Activated effector memory CD4-positive, alpha-beta T cell treated with anti-CD3 and anti-CD28 coated beads, Interleukin-2, amount 50 U/mL, for 16 hours (primary cell): Measurements from ENCODE around the gene RPS21.
A peak's percentile ranks its signal among the peaks of the same experiment; 100 is the strongest.

Experiments
- DNase-seq: peaks from one replicate; pipeline ENCODE4 v3.0.0-alpha.2; 2020

RPS21 gene

GRCh38 chr20:62386383-62387218, at the start of gene RPS21:
Gene RPS21, plus strand, starts transcription at chr20:62387103. Its CDS starts 236 bp downstream, at chr20:62387339.
- peak; percentile 97 for DNase-seq

- no peak for DNase-seq
Observed at GRCh38 chr20:62337558-62338293, 49.2 kb upstream of the RPS21 start.

GRCh38 chr20:62338294-62338620, 48.6 kb upstream of the RPS21 start:
- DNase-seq: no peak

- no peak for DNase-seq
Observed at GRCh38 chr20:62339647-62340062, 47.2 kb upstream of the RPS21 start.

GRCh38 chr20:62342910-62343309, 44.0 kb upstream of the RPS21 start:
- no peak for DNase-seq

GRCh38 chr20:62344092-62344491, 42.8 kb upstream of the RPS21 start:
- no peak for DNase-seq

GRCh38 chr20:62344782-62345181, 42.1 kb upstream of the RPS21 start:
- DNase-seq: no peak

- no peak for DNase-seq
Observed at GRCh38 chr20:62345681-62346370, 41.1 kb upstream of the RPS21 start.

- no peak for DNase-seq
Observed at GRCh38 chr20:62346398-62347150, 40.3 kb upstream of the RPS21 start.

GRCh38 chr20:62347151-62347404, 39.8 kb upstream of the RPS21 start:
- no peak for DNase-seq

GRCh38 chr20:62347445-62347844, 39.5 kb upstream of the RPS21 start:
- no peak for DNase-seq

- no peak for DNase-seq
Observed at GRCh38 chr20:62348604-62349003, 38.3 kb upstream of the RPS21 start.

GRCh38 chr20:62349556-62350097, 37.3 kb upstream of the RPS21 start:
- DNase-seq: no peak

- DNase-seq: no peak
Observed at GRCh38 chr20:62350098-62350628, 36.7 kb upstream of the RPS21 start.

- DNase-seq: no peak
Observed at GRCh38 chr20:62350629-62351422, 36.1 kb upstream of the RPS21 start.

GRCh38 chr20:62351469-62352401, 35.2 kb upstream of the RPS21 start:
- DNase-seq: no peak

GRCh38 chr20:62352402-62353288, 34.3 kb upstream of the RPS21 start:
- no peak for DNase-seq

GRCh38 chr20:62353289-62354030, 33.4 kb upstream of the RPS21 start:
- DNase-seq: no peak
